GM12891 (cell line): ENCODE results near the gene PTPN14.
"Not testable (repeated sequence)": the region's sequence is repeated elsewhere in the genome, so short reads cannot be mapped to it uniquely, and the experiment has no call there.

Experiments used
- DNase-seq: peaks from one replicate; pipeline ENCODE4 v3.0.0; 2011; ENCODE audit warnings: low spot score; ENCODE audit not compliant: insufficient read length
- FAIRE-seq: peaks from 2 replicates; lab custom pipeline; 2011; peaks lifted over from hg19 to GRCh38; lab: Jason Lieb, UNC
- PAX5 ChIP-seq: IDR thresholded peaks from 2 replicates; pipeline ENCODE4 v1.6.1; 2011; ENCODE audit warnings: low read length, moderate library complexity, mild to moderate bottlenecking; ENCODE audit not compliant: insufficient read depth, severe bottlenecking
- POLR2A ChIP-seq: IDR thresholded peaks from 2 replicates; pipeline ENCODE4 v1.6.1; 2011; ENCODE audit warnings: low read depth, low read length, control low read depth
- POLR2AphosphoS5 ChIP-seq: IDR thresholded peaks from 2 replicates; pipeline ENCODE4 v1.6.1; 2011; ENCODE audit warnings: low read depth, low read length, control low read depth
- POU2F2 ChIP-seq: IDR thresholded peaks from 2 replicates; pipeline ENCODE4 v1.6.1; 2011; ENCODE audit warnings: low read depth, mild to moderate bottlenecking, control low read depth, low read length, moderate library complexity
- SPI1 ChIP-seq: IDR thresholded peaks from 2 replicates; pipeline ENCODE4 v1.6.1; 2011; ENCODE audit warnings: low read depth, low read length, control low read depth
- TAF1 ChIP-seq: IDR thresholded peaks from 2 replicates; pipeline ENCODE4 v1.6.1; 2011; ENCODE audit warnings: low read depth, low read length, control low read depth

The PTPN14 gene

GRCh38 chr1:214514819-214515383 lies 36.5 kb downstream of the PTPN14 start:
- FAIRE-seq: no peak
- DNase-seq: no peak

DNA sequence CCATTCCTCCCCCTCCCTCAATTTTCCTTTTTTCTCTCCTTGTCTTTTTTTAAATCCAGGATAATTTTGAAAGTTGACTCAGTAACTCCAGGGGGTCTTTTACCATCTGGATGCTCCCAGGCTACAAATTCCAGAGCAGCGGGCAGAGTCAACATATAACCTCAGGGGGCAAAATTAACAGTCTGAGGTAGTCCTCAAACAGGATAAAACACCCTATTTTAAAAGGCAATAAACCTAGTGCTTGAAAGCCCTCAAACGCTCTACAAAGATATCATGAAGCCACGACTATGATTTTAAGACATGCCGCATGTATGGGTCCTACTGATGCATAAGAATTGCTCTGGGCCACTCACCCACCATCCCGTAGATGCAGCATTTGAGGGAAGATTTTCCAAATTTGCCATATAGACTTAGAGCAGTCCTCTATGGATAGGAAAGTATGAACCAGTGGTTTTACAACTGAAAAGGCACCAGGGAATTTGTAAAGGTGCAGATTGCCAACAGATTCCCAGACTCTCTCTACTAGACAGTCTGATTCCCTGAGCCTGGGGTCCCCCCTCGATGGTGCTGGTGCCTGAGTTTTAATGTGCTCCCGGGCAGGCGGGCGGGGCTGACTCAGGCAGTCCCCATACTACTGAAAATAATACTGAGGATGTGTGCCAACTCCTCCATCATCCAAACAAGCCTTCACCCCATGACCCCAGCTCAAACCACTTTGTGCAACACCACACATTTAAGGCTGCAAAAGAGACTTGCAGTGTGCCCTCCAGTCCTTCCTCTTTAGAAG lies 37.2 kb downstream of the PTPN14 start:
- TF ChIP-seq SPI1 (no peak), PAX5 (no peak), POU2F2 (no peak), POLR2A (no peak), TAF1 (no peak), POLR2AphosphoS5 (no peak)
- DNase-seq (no peak), FAIRE-seq (no peak)

More at GRCh38 chr1:214514819-214515383, 36.5 kb downstream of the PTPN14 start:
- TF ChIP-seq SPI1 (no peak), PAX5 (no peak), POLR2AphosphoS5 (no peak), POU2F2 (no peak), POLR2A (no peak), TAF1 (no peak)

DNA sequence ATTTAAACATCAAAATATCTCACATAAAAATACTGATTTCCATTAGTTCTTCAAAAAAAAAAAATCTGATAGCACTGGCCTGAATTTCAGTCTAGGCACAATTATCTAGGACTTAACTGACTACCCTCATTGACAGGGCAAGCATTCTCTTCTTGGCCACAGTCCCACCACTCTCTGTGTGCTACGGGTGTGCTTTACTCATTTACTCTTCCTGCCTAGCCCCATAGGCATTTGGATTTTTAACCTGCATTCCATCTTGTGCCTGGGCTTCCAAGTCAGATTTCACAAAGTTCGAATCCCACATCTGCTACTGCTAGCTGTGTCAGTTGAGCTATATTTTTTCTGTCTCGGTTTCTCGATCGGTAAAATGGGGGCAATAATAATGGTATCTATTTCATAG lies 38.0 kb downstream of the PTPN14 start:
- TF ChIP-seq TAF1 (no peak), SPI1 (no peak), POLR2A (no peak), POU2F2 (no peak), PAX5 (no peak), POLR2AphosphoS5 (no peak)
- no peak for DNase-seq
- no peak for FAIRE-seq

- DNase-seq (no peak), FAIRE-seq (no peak)
- TF ChIP-seq POLR2AphosphoS5 (no peak), POU2F2 (no peak), POLR2A (no peak), PAX5 (no peak), SPI1 (no peak), TAF1 (no peak)
These were observed 39.8 kb downstream of the PTPN14 start for GRCh38 chr1:214511639-214511998.

DNA sequence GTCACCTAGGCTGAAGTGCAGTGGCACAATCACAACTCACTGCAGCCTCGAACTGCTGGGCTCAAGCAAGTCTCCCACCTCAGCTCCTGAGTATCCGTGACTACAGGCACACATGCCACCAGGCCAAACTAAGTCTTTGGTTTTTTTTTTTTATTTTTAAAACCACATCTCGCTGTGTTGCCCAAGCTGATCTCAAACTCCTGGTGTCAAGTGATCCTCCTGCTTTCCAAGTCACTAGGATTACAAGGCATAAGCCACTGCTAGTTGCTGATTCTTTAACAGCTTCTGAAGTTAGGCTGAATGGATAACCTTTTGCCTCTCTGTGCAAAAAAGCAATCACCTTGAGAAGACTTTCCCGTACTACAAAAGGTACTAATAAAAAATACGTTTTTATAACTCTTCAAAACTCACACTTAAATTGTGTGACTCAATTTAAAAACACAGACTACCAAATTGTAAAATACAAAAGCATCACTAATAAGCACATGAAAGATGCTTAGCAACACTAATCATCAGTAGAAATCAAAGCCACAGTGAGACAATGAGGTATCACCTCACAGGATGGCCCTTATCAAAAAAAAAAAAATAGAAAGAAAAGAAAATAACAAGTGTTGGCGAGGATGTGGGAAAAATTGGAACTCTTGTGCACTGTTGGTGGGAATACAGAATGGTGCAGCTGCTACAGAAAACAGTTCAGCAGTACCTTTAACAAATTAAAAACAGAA lies 40.3 kb downstream of the PTPN14 start:
- FAIRE-seq: no peak
- DNase-seq: no peak
- TF ChIP-seq POLR2AphosphoS5 (no peak), SPI1 (no peak), POLR2A (no peak), TAF1 (no peak), POU2F2 (no peak), PAX5 (no peak)

DNA sequence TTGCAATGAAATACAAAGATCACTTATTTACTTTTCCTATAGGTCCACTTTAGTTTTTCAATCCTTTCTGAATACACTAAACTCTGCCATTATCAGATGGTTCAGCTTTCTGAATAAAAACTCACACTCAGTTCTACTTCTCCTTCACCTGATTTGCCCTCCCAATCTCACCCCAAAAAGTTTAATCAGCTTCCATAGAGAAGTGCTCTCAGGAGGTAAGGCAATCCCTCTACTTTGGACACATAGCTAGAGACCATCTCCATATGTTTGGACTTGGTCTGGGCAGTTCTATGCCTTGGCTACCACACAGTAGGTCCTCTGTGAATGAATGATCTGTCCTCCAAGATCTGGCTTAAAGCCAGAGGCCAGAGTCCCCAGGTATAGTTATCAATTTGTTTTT lies 40.9 kb downstream of the PTPN14 start:
- no peak for FAIRE-seq
- no peak for TF ChIP-seq SPI1
- no peak for TF ChIP-seq POU2F2
- no peak for TF ChIP-seq POLR2AphosphoS5
- no peak for TF ChIP-seq POLR2A
- TF ChIP-seq TAF1: no peak
- no peak for TF ChIP-seq PAX5
- no peak for DNase-seq

DNA sequence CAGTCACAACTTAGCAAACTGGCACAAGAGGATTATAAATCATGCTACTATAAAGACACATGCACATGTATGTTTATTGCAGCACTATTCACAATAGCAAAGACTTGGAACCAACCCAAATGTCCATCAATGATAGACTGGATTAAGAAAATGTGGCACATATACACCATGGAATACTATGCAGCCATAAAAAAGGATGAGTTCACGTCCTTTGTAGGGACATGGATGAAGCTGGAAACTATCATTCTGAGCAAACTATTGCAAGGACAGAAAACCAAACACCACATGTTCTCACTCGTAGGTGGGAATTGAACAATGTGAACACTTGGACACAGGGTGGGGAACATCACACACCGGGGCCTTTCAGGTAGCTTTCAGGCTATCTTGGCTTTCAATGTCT lies 41.8 kb downstream of the PTPN14 start:
- not testable (repeated sequence) for DNase-seq, FAIRE-seq

DNA sequence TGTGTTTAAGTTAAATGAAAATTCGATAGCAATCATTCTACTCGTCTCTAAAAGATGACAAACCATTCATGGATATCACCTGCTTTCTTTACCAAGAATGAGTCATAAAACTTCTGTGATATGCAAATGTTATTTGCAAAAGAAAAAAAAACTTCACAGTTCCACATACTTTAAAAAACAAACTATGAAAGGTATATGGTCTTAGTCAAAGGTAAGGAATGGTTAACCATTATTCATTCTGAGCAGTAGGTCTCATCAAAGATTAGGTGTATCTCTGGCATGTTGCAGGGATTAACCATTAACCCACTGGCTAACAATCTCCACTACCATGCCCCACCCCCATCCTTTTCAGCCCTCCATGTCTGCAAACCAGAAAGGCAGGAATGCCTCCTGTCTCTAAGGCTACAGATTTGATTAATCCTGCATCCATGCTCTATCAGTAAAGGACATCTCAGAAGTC lies 44.4 kb downstream of the PTPN14 start:
- DNase-seq (no peak), FAIRE-seq (no peak)
- TF ChIP-seq SPI1: no peak
- TF ChIP-seq POU2F2: no peak
- TF ChIP-seq POLR2A: no peak
- TF ChIP-seq POLR2AphosphoS5: no peak
- no peak for TF ChIP-seq PAX5
- TF ChIP-seq TAF1: no peak

DNA sequence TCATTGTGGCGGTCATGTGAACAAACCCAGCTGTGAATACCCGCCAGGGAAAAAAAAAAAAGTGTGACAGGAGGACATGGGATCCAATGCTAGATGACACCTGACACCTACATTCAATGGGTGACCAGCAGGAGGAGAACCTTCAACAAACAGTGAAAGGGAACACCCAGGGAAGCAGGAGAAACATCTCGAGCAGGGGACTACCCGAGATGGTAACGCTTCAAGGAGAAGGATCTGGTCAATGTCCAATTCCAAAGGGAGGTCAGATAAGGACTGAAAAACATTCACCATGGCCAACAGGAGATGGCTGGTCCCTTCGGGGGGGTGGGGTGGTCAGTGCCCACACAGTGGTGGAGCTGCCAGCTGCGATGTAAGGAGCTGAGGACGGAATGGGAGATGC lies 46.3 kb downstream of the PTPN14 start:
- FAIRE-seq (no peak), DNase-seq (no peak)
- TF ChIP-seq SPI1: no peak
- TF ChIP-seq POLR2AphosphoS5: no peak
- no peak for TF ChIP-seq PAX5
- no peak for TF ChIP-seq TAF1
- TF ChIP-seq POU2F2: no peak
- no peak for TF ChIP-seq POLR2A
